Astrocyte of the spinal cord (primary cell): ENCODE results near the gene NUDT12.

Experiments
- DNase-seq: peaks from one replicate; pipeline ENCODE4 v3.0.0; 2011; ENCODE audit warnings: low read depth, low spot score
- H3K4me3 ChIP-seq: 2 replicates; pipeline ENCODE4 v1.5.1; 2011; ENCODE audit warnings: low read depth, mild to moderate bottlenecking, low read length, moderate library complexity
- CTCF ChIP-seq: IDR thresholded peaks from 2 replicates; pipeline ENCODE4 v1.5.1; 2012; ENCODE audit warnings: low read depth, mild to moderate bottlenecking, low read length, inconsistent platforms
- in situ Hi-C: cut with HindIII; loops from 2 replicates; pipeline ENCODE4 v1.10.0; 2017; ENCODE audit warnings: low sequenced_read_pairs

Gene NUDT12

GRCh38 chr5:103573411-103573810 lies 10.8 kb upstream of the NUDT12 start:
- in situ Hi-C loops, result no loop called here
- no peak overlapping the region for H3K4me3 ChIP-seq
- TF ChIP-seq CTCF, result no peak
- DNase-seq, result no peak

GRCh38 chr5:103572454-103572853 lies 9.9 kb upstream of the NUDT12 start:
- in situ Hi-C loops, result no loop called here
- DNase-seq, result no peak
- no peak overlapping the region for H3K4me3 ChIP-seq
- no peak for TF ChIP-seq CTCF

GRCh38 chr5:103571730-103572129 lies 9.1 kb upstream of the NUDT12 start:
- no peak for DNase-seq
- no peak overlapping the region for H3K4me3 ChIP-seq
- in situ Hi-C loops, result no loop called here
- no peak for TF ChIP-seq CTCF

GRCh38 chr5:103569313-103570060 lies 6.9 kb upstream of the NUDT12 start:
- in situ Hi-C loops, result no loop called here
- TF ChIP-seq CTCF, result no peak
- DNase-seq, result no peak

GRCh38 chr5:103565719-103566118 lies 3.1 kb upstream of the NUDT12 start:
- no peak for TF ChIP-seq CTCF
- no peak for DNase-seq
- H3K4me3 ChIP-seq, result no peak overlapping the region

More at GRCh38 chr5:103569313-103570060, 6.9 kb upstream of the NUDT12 start:
- no peak overlapping the region for H3K4me3 ChIP-seq

GRCh38 chr5:103561685-103562452 lies 720 bp downstream of the NUDT12 start:
- peak overlapping the region; percentile 63 for H3K4me3 ChIP-seq
- no peak for TF ChIP-seq CTCF
- DNase-seq, result peak; percentile 2
- in situ Hi-C loops, result no loop called here

More at GRCh38 chr5:103565719-103566118, 3.1 kb upstream of the NUDT12 start:
- in situ Hi-C loops, result no loop called here
